H9 (cell line): ENCODE data around the gene FGB. TPM values are rescaled to one million over a fixed set of nuclear protein-coding genes. Genes with fewer than 3 reads are reported as not detected.

ENCODE experiments used
- DNase-seq: peaks from one replicate; pipeline ENCODE4 v3.0.0-alpha.2; 2017
- H2AFZ ChIP-seq: one replicate; pipeline ENCODE4 v1.6.1; 2013; ENCODE audit warnings: mild to moderate bottlenecking, low read length, control low read depth, moderate library complexity
- H2AK5ac ChIP-seq: 2 replicates; pipeline ENCODE4 v1.6.1; 2013; ENCODE audit warnings: low read length, control low read depth, mixed read lengths; ENCODE audit not compliant: insufficient read length
- H2BK120ac ChIP-seq: one replicate; pipeline ENCODE4 v1.6.1; 2013; ENCODE audit warnings: low read depth, mild to moderate bottlenecking, low read length, control low read depth, inconsistent platforms; ENCODE audit not compliant: poor library complexity, severe bottlenecking
- H2BK12ac ChIP-seq: 2 replicates; pipeline ENCODE4 v1.6.1; 2013; ENCODE audit warnings: low read length, control low read depth, mixed read lengths, low read depth; ENCODE audit not compliant: insufficient read length
- H2BK15ac ChIP-seq: 2 replicates; pipeline ENCODE4 v1.6.1; 2013; ENCODE audit warnings: low read depth, low read length, control low read depth
- H2BK20ac ChIP-seq: one replicate; pipeline ENCODE4 v1.6.1; 2013; ENCODE audit warnings: low read depth, mild to moderate bottlenecking, low read length, control low read depth, inconsistent platforms; ENCODE audit not compliant: poor library complexity, severe bottlenecking
- H2BK5ac ChIP-seq: 2 replicates; pipeline ENCODE4 v1.6.1; 2013; ENCODE audit warnings: low read length, control low read depth, mixed read lengths; ENCODE audit not compliant: insufficient read length
- H3K14ac ChIP-seq: 2 replicates; pipeline ENCODE4 v1.6.1; 2013; ENCODE audit warnings: low read length, control low read depth; ENCODE audit not compliant: insufficient read depth
- H3K18ac ChIP-seq: 2 replicates; pipeline ENCODE4 v1.6.1; 2013; ENCODE audit warnings: low read depth, mild to moderate bottlenecking, mixed read lengths, low read length, control low read depth; ENCODE audit not compliant: insufficient read length
- H3K23ac ChIP-seq: 2 replicates; pipeline ENCODE4 v1.6.1; 2013; ENCODE audit warnings: low read length, control low read depth, mixed read lengths, low read depth; ENCODE audit not compliant: insufficient read length
- H3K23me2 ChIP-seq: 2 replicates; pipeline ENCODE4 v1.6.1; 2013; ENCODE audit warnings: low read depth, mild to moderate bottlenecking, mixed read lengths, low read length, control low read depth; ENCODE audit not compliant: insufficient read length, poor library complexity, severe bottlenecking
- H3K27ac ChIP-seq: 2 replicates; pipeline ENCODE4 v1.5.1; 2013; ENCODE audit warnings: low read length, control low read depth, mixed read lengths, low read depth; ENCODE audit not compliant: insufficient read length
- H3K27me3 ChIP-seq: 2 replicates; pipeline ENCODE4 v1.6.1; 2013; ENCODE audit warnings: low read length, control low read depth, inconsistent platforms; ENCODE audit not compliant: insufficient read depth
- H3K4ac ChIP-seq: 2 replicates; pipeline ENCODE4 v1.6.1; 2013; ENCODE audit warnings: low read depth, mild to moderate bottlenecking, control low read depth, inconsistent platforms, low read length, moderate library complexity
- H3K4me1 ChIP-seq: 2 replicates; pipeline ENCODE4 v1.6.1; 2013; ENCODE audit warnings: low read length, control low read depth, inconsistent platforms; ENCODE audit not compliant: insufficient read depth
- H3K4me2 ChIP-seq: 2 replicates; pipeline ENCODE4 v1.6.1; 2013; ENCODE audit warnings: low read length, control low read depth, mixed read lengths; ENCODE audit not compliant: insufficient read length, insufficient read depth
- H3K56ac ChIP-seq: 2 replicates; pipeline ENCODE4 v1.6.1; 2013; ENCODE audit warnings: low read depth, mild to moderate bottlenecking, mixed read lengths, low read length, control low read depth; ENCODE audit not compliant: insufficient read length
- H3K79me1 ChIP-seq: 2 replicates; pipeline ENCODE4 v1.6.1; 2013; ENCODE audit warnings: low read depth, mild to moderate bottlenecking, moderate library complexity, low read length, control low read depth, inconsistent platforms; ENCODE audit not compliant: insufficient read depth, poor library complexity, severe bottlenecking
- H3K79me2 ChIP-seq: 2 replicates; pipeline ENCODE4 v1.6.1; 2013; ENCODE audit warnings: low read length, control low read depth, inconsistent platforms; ENCODE audit not compliant: insufficient read depth
- H3K9ac ChIP-seq: 2 replicates; pipeline ENCODE4 v1.6.1; 2013; ENCODE audit warnings: low read length, control low read depth, mixed read lengths; ENCODE audit not compliant: insufficient read length; ENCODE audit errors: extremely low read depth
- H3K9me3 ChIP-seq: one replicate; pipeline ENCODE4 v1.6.1; 2013; ENCODE audit warnings: low read depth, low read length, inconsistent platforms; ENCODE audit not compliant: control insufficient read depth
- H3T11ph ChIP-seq: one replicate; pipeline ENCODE4 v1.6.1; 2013; ENCODE audit warnings: mild to moderate bottlenecking, low read length, control low read depth, inconsistent platforms
- H4K20me1 ChIP-seq: one replicate; pipeline ENCODE4 v1.6.1; 2013; ENCODE audit not compliant: control insufficient read depth, insufficient read length, insufficient read depth
- H4K5ac ChIP-seq: 2 replicates; pipeline ENCODE4 v1.6.1; 2013; ENCODE audit warnings: low read depth, mild to moderate bottlenecking, mixed read lengths, low read length, control low read depth; ENCODE audit not compliant: insufficient read length
- H4K8ac ChIP-seq: replicated peaks from 2 replicates; pipeline ENCODE4 v1.6.1; 2013; ENCODE audit warnings: low read length, control low read depth, mixed read lengths, low read depth; ENCODE audit not compliant: insufficient read length
- H4K91ac ChIP-seq: 2 replicates; pipeline ENCODE4 v1.6.1; 2013; ENCODE audit warnings: low read depth, mild to moderate bottlenecking, moderate library complexity, mixed read lengths, low read length, control low read depth; ENCODE audit not compliant: insufficient read length
- H3K27ac Mint-ChIP-seq, 3 experiments: 2 replicates in 2 of 3; 3 replicates in 1 of 3; pipeline ENCODE4 v1.8.0; 2020 to 2021; ENCODE audit warnings: mixed read lengths in 3 of 3, mild to moderate bottlenecking in 1 of 3, moderate library complexity in 1 of 3
- H3K27me3 Mint-ChIP-seq: 2 replicates; pipeline ENCODE4 v1.8.0; 2021; ENCODE audit warnings: low read depth, mild to moderate bottlenecking, moderate library complexity, mixed read lengths
- H3K36me3 Mint-ChIP-seq, 3 experiments: 2 replicates in 2 of 3; 3 replicates in 1 of 3; pipeline ENCODE4 v1.8.0; 2020 to 2021; ENCODE audit warnings: low read depth in 3 of 3, mixed read lengths in 3 of 3; ENCODE audit not compliant: insufficient read depth in 1 of 3
- H3K4me1 Mint-ChIP-seq, 2 experiments: 2 replicates each; pipeline ENCODE4 v1.8.0; 2020; ENCODE audit warnings: mixed read lengths in 2 of 2
- H3K4me3 Mint-ChIP-seq, 2 experiments: 2 replicates in 1 of 2; 3 replicates in 1 of 2; pipeline ENCODE4 v1.8.0; 2020 to 2021; ENCODE audit warnings: mild to moderate bottlenecking in 2 of 2, mixed read lengths in 2 of 2, moderate library complexity in 1 of 2
- H3K9me3 Mint-ChIP-seq, 2 experiments: 2 replicates in 1 of 2; 3 replicates in 1 of 2; pipeline ENCODE4 v1.8.0; 2020; ENCODE audit warnings: mild to moderate bottlenecking in 2 of 2, mixed read lengths in 2 of 2, moderate library complexity in 1 of 2
- WGBS: extraction: QIAGEN DNeasy Blood & Tissue Kit; methylation state at CpG from one replicate; pipeline ENCODE4 v1.1.7; 2013; ENCODE audit warnings: missing lambda C conversion rate, low lambda C conversion rate, mixed read lengths; ENCODE audit not compliant: insufficient read length; ENCODE audit errors: extremely low coverage; 5-methylcytosine and 5-hydroxymethylcytosine counted together
- total RNA-seq: library from RNA; stranded (reverse); gene quantifications from 2 replicates; pipeline ENCODE4 v1.2.1, GENCODE V29; 2021
- TF ChIP-seq, protein P1 (sequence below): fragments of 200-600 bp; sonication (generic); conservative IDR thresholded peaks from 3 replicates; pipeline ENCODE4 v1.8.0; 2021; ENCODE audit warnings: antibody characterized with exemption, mild to moderate bottlenecking

The FGB gene
- total RNA-seq, 1 experiment from 2014 or later = not detected

DNA sequence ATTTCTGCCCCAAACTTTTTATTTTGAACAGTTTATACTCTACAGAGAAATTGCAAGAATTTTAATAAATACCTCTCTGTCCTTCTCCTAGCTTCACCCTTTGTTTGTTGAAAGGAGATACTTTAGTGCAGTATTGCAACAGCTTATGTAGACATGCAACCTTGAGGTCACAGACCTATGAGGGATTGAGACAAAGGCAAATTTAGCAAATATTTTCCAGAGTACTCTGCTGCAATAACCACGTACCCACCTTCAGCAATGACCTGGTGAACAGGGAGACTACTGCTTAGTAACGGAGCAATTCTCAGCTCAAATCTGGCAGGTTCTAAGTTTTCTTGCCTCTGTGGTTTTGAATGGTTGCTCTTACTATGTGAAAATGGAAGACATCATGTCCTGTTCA is 14.5 kb downstream of the FGB start:
- no peaks in the 10 kb centered on the region for H3K79me2 ChIP-seq
- H2BK15ac ChIP-seq = no peak overlapping the region
- H3K27me3 Mint-ChIP-seq = no peaks in the 10 kb centered on the region
- no peak overlapping the region for H2BK5ac ChIP-seq
- no peak overlapping the region for H3T11ph ChIP-seq
- H3K79me1 ChIP-seq = no peaks in the 10 kb centered on the region
- no peak overlapping the region for H3K4me3 Mint-ChIP-seq
- H3K27me3 ChIP-seq = no peaks in the 10 kb centered on the region
- H2BK20ac ChIP-seq = no peak overlapping the region
- no peak overlapping the region for H3K23ac ChIP-seq
- no peaks in the 10 kb centered on the region for H3K36me3 Mint-ChIP-seq
- H3K9ac ChIP-seq = no peak overlapping the region
- H3K4me2 ChIP-seq = no peak overlapping the region
- H3K56ac ChIP-seq = no peak overlapping the region
- H3K23me2 ChIP-seq = no peaks in the 10 kb centered on the region
- no peak overlapping the region for H4K91ac ChIP-seq
- H4K5ac ChIP-seq = no peak overlapping the region
- DNase-seq = no peak
- no peak overlapping the region for H3K18ac ChIP-seq
- H3K4me1 Mint-ChIP-seq = no peaks in the 10 kb centered on the region
- no peaks in the 10 kb centered on the region for H4K20me1 ChIP-seq
- H4K8ac ChIP-seq = no peak overlapping the region
- no peaks in the 10 kb centered on the region for H3K9me3 Mint-ChIP-seq
- no peak overlapping the region for H2AK5ac ChIP-seq
- no peak overlapping the region for H3K14ac ChIP-seq
- H3K4ac ChIP-seq = no peak overlapping the region
- H3K4me1 ChIP-seq = no peaks in the 10 kb centered on the region
- H3K9me3 ChIP-seq = no peaks in the 10 kb centered on the region
- no peak overlapping the region for H2BK12ac ChIP-seq
- no peak overlapping the region for H2BK120ac ChIP-seq
- TF ChIP-seq, protein P1, sequence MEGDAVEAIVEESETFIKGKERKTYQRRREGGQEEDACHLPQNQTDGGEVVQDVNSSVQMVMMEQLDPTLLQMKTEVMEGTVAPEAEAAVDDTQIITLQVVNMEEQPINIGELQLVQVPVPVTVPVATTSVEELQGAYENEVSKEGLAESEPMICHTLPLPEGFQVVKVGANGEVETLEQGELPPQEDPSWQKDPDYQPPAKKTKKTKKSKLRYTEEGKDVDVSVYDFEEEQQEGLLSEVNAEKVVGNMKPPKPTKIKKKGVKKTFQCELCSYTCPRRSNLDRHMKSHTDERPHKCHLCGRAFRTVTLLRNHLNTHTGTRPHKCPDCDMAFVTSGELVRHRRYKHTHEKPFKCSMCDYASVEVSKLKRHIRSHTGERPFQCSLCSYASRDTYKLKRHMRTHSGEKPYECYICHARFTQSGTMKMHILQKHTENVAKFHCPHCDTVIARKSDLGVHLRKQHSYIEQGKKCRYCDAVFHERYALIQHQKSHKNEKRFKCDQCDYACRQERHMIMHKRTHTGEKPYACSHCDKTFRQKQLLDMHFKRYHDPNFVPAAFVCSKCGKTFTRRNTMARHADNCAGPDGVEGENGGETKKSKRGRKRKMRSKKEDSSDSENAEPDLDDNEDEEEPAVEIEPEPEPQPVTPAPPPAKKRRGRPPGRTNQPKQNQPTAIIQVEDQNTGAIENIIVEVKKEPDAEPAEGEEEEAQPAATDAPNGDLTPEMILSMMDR = no peak
- H3K27ac ChIP-seq = no peak overlapping the region
- no peak overlapping the region for H2AFZ ChIP-seq
- H3K27ac Mint-ChIP-seq = no peak overlapping the region
- no CpG with 5 or more reads among the region's 2 CpGs for WGBS
